ENCODE measurements around the gene NPRL2. TPM values are rescaled to one million over a fixed set of nuclear protein-coding genes. Genes with fewer than 3 reads are reported as not detected.

Gene NPRL2
- total and polyA plus RNA-seq, 9 of the 15 experiments (the other 6 are each of a cell fraction or from before 2014, with no cell fraction given), result 17.4 to 40.4 (median 24.4) TPM

DNA sequence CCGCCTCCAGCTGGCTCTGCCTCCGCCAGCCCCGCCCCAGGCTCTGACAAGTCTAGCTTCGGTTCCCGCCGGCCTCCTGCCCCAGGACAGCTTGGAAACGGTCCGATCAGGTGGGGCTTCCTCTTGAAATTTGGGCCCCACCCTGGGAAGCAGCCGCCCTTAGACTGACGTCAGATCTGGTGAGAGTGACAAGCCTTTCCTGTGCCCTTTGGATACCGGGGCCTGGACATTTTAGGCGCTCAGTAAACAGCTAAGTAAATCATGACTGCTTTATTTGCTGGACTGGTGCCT lies 51.0 kb downstream of the NPRL2 start (continued):
- TF ChIP-seq ZBTB8A (IDR thresholded peaks at IDR 0.05; ENCODE audit: partially characterized antibody), result no peak
- TF ChIP-seq ZNF77 (CRISPR knock-in tag; IDR thresholded peaks at IDR 0.05), result no peak
- no peak for TF ChIP-seq ATF1 (CRISPR knock-in tag; IDR thresholded peaks at IDR 0.05)
- TF ChIP-seq ATF1 (tag; IDR thresholded peaks at IDR 0.05), result peak; percentile 76
- TF ChIP-seq, protein P1, sequence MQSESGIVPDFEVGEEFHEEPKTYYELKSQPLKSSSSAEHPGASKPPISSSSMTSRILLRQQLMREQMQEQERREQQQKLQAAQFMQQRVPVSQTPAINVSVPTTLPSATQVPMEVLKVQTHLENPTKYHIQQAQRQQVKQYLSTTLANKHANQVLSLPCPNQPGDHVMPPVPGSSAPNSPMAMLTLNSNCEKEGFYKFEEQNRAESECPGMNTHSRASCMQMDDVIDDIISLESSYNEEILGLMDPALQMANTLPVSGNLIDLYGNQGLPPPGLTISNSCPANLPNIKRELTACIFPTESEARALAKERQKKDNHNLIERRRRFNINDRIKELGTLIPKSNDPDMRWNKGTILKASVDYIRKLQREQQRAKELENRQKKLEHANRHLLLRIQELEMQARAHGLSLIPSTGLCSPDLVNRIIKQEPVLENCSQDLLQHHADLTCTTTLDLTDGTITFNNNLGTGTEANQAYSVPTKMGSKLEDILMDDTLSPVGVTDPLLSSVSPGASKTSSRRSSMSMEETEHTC (IDR thresholded peaks at IDR 0.05), result no peak
- TF ChIP-seq, protein P2, sequence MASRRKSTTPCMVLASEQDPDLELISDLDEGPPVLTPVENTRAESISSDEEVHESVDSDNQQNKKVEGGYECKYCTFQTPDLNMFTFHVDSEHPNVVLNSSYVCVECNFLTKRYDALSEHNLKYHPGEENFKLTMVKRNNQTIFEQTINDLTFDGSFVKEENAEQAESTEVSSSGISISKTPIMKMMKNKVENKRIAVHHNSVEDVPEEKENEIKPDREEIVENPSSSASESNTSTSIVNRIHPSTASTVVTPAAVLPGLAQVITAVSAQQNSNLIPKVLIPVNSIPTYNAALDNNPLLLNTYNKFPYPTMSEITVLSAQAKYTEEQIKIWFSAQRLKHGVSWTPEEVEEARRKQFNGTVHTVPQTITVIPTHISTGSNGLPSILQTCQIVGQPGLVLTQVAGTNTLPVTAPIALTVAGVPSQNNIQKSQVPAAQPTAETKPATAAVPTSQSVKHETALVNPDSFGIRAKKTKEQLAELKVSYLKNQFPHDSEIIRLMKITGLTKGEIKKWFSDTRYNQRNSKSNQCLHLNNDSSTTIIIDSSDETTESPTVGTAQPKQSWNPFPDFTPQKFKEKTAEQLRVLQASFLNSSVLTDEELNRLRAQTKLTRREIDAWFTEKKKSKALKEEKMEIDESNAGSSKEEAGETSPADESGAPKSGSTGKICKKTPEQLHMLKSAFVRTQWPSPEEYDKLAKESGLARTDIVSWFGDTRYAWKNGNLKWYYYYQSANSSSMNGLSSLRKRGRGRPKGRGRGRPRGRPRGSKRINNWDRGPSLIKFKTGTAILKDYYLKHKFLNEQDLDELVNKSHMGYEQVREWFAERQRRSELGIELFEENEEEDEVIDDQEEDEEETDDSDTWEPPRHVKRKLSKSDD (conservative IDR thresholded peaks at IDR 0.05; ENCODE audit: low read length), result no peak
- TF ChIP-seq NFIC (IDR thresholded peaks at IDR 0.05), result peak; percentile 29; the same call in 1 of the 2 replicates
- TF ChIP-seq BRD4 (IDR thresholded peaks at IDR 0.05), result no peak
- no peak for TF ChIP-seq ZKSCAN3 (CRISPR knock-in tag; IDR thresholded peaks at IDR 0.05)
- TF ChIP-seq ZNF668 (CRISPR knock-in tag; IDR thresholded peaks at IDR 0.05), result no peak
- no peak for TF ChIP-seq CBX5 (IDR thresholded peaks at IDR 0.05; ENCODE audit: borderline replicate concordance, low read depth)
- no peak for TF ChIP-seq BHLHE40 (IDR thresholded peaks at IDR 0.05; ENCODE audit: low read length)
- no peak for TF ChIP-seq MED1 (CRISPR knock-in tag; IDR thresholded peaks at IDR 0.05; ENCODE audit: borderline replicate concordance)
- TF ChIP-seq, protein P3, sequence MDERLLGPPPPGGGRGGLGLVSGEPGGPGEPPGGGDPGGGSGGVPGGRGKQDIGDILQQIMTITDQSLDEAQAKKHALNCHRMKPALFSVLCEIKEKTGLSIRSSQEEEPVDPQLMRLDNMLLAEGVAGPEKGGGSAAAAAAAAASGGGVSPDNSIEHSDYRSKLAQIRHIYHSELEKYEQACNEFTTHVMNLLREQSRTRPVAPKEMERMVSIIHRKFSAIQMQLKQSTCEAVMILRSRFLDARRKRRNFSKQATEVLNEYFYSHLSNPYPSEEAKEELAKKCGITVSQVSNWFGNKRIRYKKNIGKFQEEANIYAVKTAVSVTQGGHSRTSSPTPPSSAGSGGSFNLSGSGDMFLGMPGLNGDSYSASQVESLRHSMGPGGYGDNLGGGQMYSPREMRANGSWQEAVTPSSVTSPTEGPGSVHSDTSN (CRISPR knock-in tag; IDR thresholded peaks at IDR 0.05; ENCODE audit: low read depth), result no peak
- TF ChIP-seq, protein P3 (tag; conservative IDR thresholded peaks at IDR 0.05; ENCODE audit: low read depth), result peak; percentile 57
- no peak for TF ChIP-seq ZNF583 (CRISPR knock-in tag; IDR thresholded peaks at IDR 0.05)
- no peak for TF ChIP-seq DIDO1 (tag; IDR thresholded peaks at IDR 0.05; ENCODE audit: low read depth)
- TF ChIP-seq NFIX (CRISPR knock-in tag; IDR thresholded peaks at IDR 0.05; ENCODE audit: low read depth), result no peak
- no peak for TF ChIP-seq U2AF1 (optimal IDR thresholded peaks at IDR 0.05; ENCODE audit: low read depth, low read length)
- TF ChIP-seq, protein P4, sequence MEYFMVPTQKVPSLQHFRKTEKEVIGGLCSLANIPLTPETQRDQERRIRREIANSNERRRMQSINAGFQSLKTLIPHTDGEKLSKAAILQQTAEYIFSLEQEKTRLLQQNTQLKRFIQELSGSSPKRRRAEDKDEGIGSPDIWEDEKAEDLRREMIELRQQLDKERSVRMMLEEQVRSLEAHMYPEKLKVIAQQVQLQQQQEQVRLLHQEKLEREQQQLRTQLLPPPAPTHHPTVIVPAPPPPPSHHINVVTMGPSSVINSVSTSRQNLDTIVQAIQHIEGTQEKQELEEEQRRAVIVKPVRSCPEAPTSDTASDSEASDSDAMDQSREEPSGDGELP (CRISPR knock-in tag; IDR thresholded peaks at IDR 0.05; ENCODE audit: borderline replicate concordance), result peak; percentile 93; the same call in 1 of the 2 replicates
- no peak for TF ChIP-seq TRIM24 (IDR thresholded peaks at IDR 0.05)
- no peak for TF ChIP-seq MTA1 (IDR thresholded peaks at IDR 0.05; ENCODE audit: borderline replicate concordance)
- TF ChIP-seq POLR2A (conservative IDR thresholded peaks at IDR 0.05), result no peak
- no peak for TF ChIP-seq ZNF165 (CRISPR knock-in tag; IDR thresholded peaks at IDR 0.05; ENCODE audit: borderline replicate concordance)

All from K562 (cell line).